Measurements from ENCODE around the gene HSP90AB1. TPM values are rescaled to one million over a fixed set of nuclear protein-coding genes. Genes with fewer than 3 reads are reported as not detected.

The HSP90AB1 gene
- total RNA-seq, 1 experiment from 2014 or later, result 967 TPM

- Histone ChIP-seq H3K36me3 (ENCODE audit: control insufficient read depth, insufficient read depth, low read length) (no peaks in the 10 kb centered on the region), H3K9me3 (no peaks in the 10 kb centered on the region), H3K27me3 (replicated peaks; ENCODE audit: control insufficient read depth, insufficient read depth, low read length) (0 out of 2 replicates have a peak, but pooled peaks cover 1% of the 10 kb centered on the region), H3K4me3 (ENCODE audit: low read depth, low read length) (no peak overlapping the region), H3K4me1 (no peaks in the 10 kb centered on the region)
- ChIA-PET CTCF (no interaction called here), POLR2A (no interaction called here)
- no peaks in the 10 kb centered on the region for H3K9me3 Mint-ChIP-seq (ENCODE audit: unreplicated experiment)
- DNase-seq, result no peak
- no peak for TF ChIP-seq CTCF (IDR thresholded peaks at IDR 0.05; ENCODE audit: insufficient read depth in 1 of 2, low read depth in 1 of 2, low read length in 1 of 2, severe bottlenecking in 1 of 2, unreplicated experiment in 1 of 2)
- no peaks in the 10 kb centered on the region for H3K4me1 Mint-ChIP-seq (ENCODE audit: low read depth, unreplicated experiment)
- intact Hi-C loops (cut with micrococcal nuclease; ENCODE audit: unreplicated experiment), result no loop called here
- no peak overlapping the region for H3K27ac Mint-ChIP-seq (ENCODE audit: unreplicated experiment)
- peaks cover 40% of the 10 kb centered on the region for H3K27me3 Mint-ChIP-seq (ENCODE audit: insufficient read depth, unreplicated experiment)
- BruUV-seq (replicated peaks), result no TSS peak
- no peaks in the 10 kb centered on the region for H3K36me3 Mint-ChIP-seq (ENCODE audit: insufficient read depth, unreplicated experiment)
- no peak overlapping the region for H3K4me3 Mint-ChIP-seq (ENCODE audit: unreplicated experiment)
Observed at GRCh38 chr6:44286285-44286565, 39.3 kb downstream of the HSP90AB1 start.

GRCh38 chr6:44286747-44287146 lies 39.8 kb downstream of the HSP90AB1 start:
- Histone ChIP-seq H3K36me3 (ENCODE audit: control insufficient read depth, insufficient read depth, low read length) (no peaks in the 10 kb centered on the region), H3K9me3 (no peaks in the 10 kb centered on the region), H3K4me3 (ENCODE audit: low read depth, low read length) (no peak overlapping the region), H3K4me1 (no peaks in the 10 kb centered on the region), H3K27me3 (replicated peaks; ENCODE audit: control insufficient read depth, insufficient read depth, low read length) (0 out of 2 replicates have a peak, but pooled peaks cover 1% of the 10 kb centered on the region)
- Mint-ChIP-seq H3K36me3 (ENCODE audit: insufficient read depth, unreplicated experiment) (no peaks in the 10 kb centered on the region), H3K4me3 (ENCODE audit: unreplicated experiment) (no peak overlapping the region), H3K9me3 (ENCODE audit: unreplicated experiment) (no peaks in the 10 kb centered on the region), H3K27me3 (ENCODE audit: insufficient read depth, unreplicated experiment) (peaks cover 44% of the 10 kb centered on the region), H3K27ac (ENCODE audit: unreplicated experiment) (no peak overlapping the region), H3K4me1 (ENCODE audit: low read depth, unreplicated experiment) (no peaks in the 10 kb centered on the region)
- POLR2A ChIA-PET, result no interaction called here
- intact Hi-C loops (cut with micrococcal nuclease; ENCODE audit: unreplicated experiment), result no loop called here
- CTCF ChIA-PET, result no interaction called here
- TF ChIP-seq CTCF (IDR thresholded peaks at IDR 0.05; ENCODE audit: insufficient read depth in 1 of 2, low read depth in 1 of 2, low read length in 1 of 2, severe bottlenecking in 1 of 2, unreplicated experiment in 1 of 2), result no peak
- BruUV-seq (replicated peaks), result no TSS peak
- DNase-seq, result no peak

- intact Hi-C loops (cut with micrococcal nuclease; ENCODE audit: unreplicated experiment), result no loop called here
- Mint-ChIP-seq H3K27me3 (ENCODE audit: insufficient read depth, unreplicated experiment) (peaks cover 35% of the 10 kb centered on the region), H3K9me3 (ENCODE audit: unreplicated experiment) (no peaks in the 10 kb centered on the region), H3K27ac (ENCODE audit: unreplicated experiment) (no peak overlapping the region), H3K36me3 (ENCODE audit: insufficient read depth, unreplicated experiment) (no peaks in the 10 kb centered on the region), H3K4me1 (ENCODE audit: low read depth, unreplicated experiment) (no peaks in the 10 kb centered on the region), H3K4me3 (ENCODE audit: unreplicated experiment) (no peak overlapping the region)
- ChIA-PET CTCF (no interaction called here), POLR2A (no interaction called here)
- no TSS peak for BruUV-seq (replicated peaks)
- no peaks in the 10 kb centered on the region for H3K36me3 ChIP-seq (ENCODE audit: control insufficient read depth, insufficient read depth, low read length)
- H3K4me3 ChIP-seq (ENCODE audit: low read depth, low read length), result no peak overlapping the region
- no peak for DNase-seq
- H3K9me3 ChIP-seq, result no peaks in the 10 kb centered on the region
- H3K4me1 ChIP-seq, result no peaks in the 10 kb centered on the region
- TF ChIP-seq CTCF (IDR thresholded peaks at IDR 0.05; ENCODE audit: insufficient read depth in 1 of 2, low read depth in 1 of 2, low read length in 1 of 2, severe bottlenecking in 1 of 2, unreplicated experiment in 1 of 2), result no peak
- H3K27me3 ChIP-seq (replicated peaks; ENCODE audit: control insufficient read depth, insufficient read depth, low read length), result no peaks in the 10 kb centered on the region; the same call in none of the 2 replicates
Observed at GRCh38 chr6:44289726-44290260, 42.9 kb downstream of the HSP90AB1 start.
